HL-60/S4 (cell line): ENCODE data around the gene ZP4.

Experiments
- in situ Hi-C: fragments of 300-500 bp; cut with MboI; formaldehyde crosslinking; loops from 2 replicates; pipeline ENCODE4 v1.14.3; 2022; ENCODE audit warnings: low sequenced_read_pairs

Gene ZP4

GRCh38 chr1:237890822-237891221 lies at the start of gene ZP4:
Gene ZP4, minus strand, starts transcription at chr1:237890922. Its CDS starts 287 bp downstream, at chr1:237890635.
- in situ Hi-C loops, result no loop called here

GRCh38 chr1:237938553-237938952 lies 47.8 kb upstream of the ZP4 start:
- in situ Hi-C loops, result no loop called here

- in situ Hi-C loops, result no loop called here
These were observed 47.3 kb upstream of the ZP4 start for GRCh38 chr1:237938068-237938467.

- in situ Hi-C loops, result no loop called here
These were observed 42.1 kb upstream of the ZP4 start for GRCh38 chr1:237932816-237933215.

GRCh38 chr1:237931581-237931980 lies 40.9 kb upstream of the ZP4 start:
- in situ Hi-C loops, result no loop called here

GRCh38 chr1:237927198-237927597 lies 36.5 kb upstream of the ZP4 start:
- in situ Hi-C loops, result no loop called here

GRCh38 chr1:237921306-237921705 lies 30.6 kb upstream of the ZP4 start:
- in situ Hi-C loops, result no loop called here

- in situ Hi-C loops, result no loop called here
These were observed 22.6 kb upstream of the ZP4 start for GRCh38 chr1:237913345-237913744.

- in situ Hi-C loops, result no loop called here
These were observed 21.2 kb upstream of the ZP4 start for GRCh38 chr1:237911911-237912310.

- in situ Hi-C loops, result no loop called here
These were observed 20.1 kb upstream of the ZP4 start for GRCh38 chr1:237910834-237911233.

GRCh38 chr1:237903961-237904360 lies 13.2 kb upstream of the ZP4 start:
- in situ Hi-C loops, result no loop called here

- in situ Hi-C loops, result no loop called here
These were observed 12.4 kb upstream of the ZP4 start for GRCh38 chr1:237902960-237903743.

GRCh38 chr1:237901299-237901934 lies 10.7 kb upstream of the ZP4 start:
- in situ Hi-C loops, result no loop called here

GRCh38 chr1:237895630-237896029 lies 4.9 kb upstream of the ZP4 start:
- in situ Hi-C loops, result no loop called here

- in situ Hi-C loops, result no loop called here
These were observed 3.4 kb upstream of the ZP4 start for GRCh38 chr1:237894131-237894530.

- in situ Hi-C loops, result no loop called here
These were observed 1.3 kb upstream of the ZP4 start for GRCh38 chr1:237891979-237892378.

- in situ Hi-C loops, result no loop called here
These were observed 544 bp upstream of the ZP4 start for GRCh38 chr1:237891266-237891665.

GRCh38 chr1:237890416-237890815 lies 306 bp downstream of the ZP4 start:
- in situ Hi-C loops, result no loop called here

GRCh38 chr1:237888143-237888542 lies 2.6 kb downstream of the ZP4 start:
- in situ Hi-C loops, result no loop called here

GRCh38 chr1:237887542-237887941 lies 3.2 kb downstream of the ZP4 start:
- in situ Hi-C loops, result no loop called here

- in situ Hi-C loops, result no loop called here
These were observed 6.5 kb downstream of the ZP4 start for GRCh38 chr1:237884237-237884636.

- in situ Hi-C loops, result no loop called here
These were observed 11.5 kb downstream of the ZP4 start for GRCh38 chr1:237879195-237879594.

GRCh38 chr1:237878406-237878805 lies 12.3 kb downstream of the ZP4 start:
- in situ Hi-C loops, result no loop called here
